ENCODE measurements around the gene PGA3. TPM values are rescaled to one million over a fixed set of nuclear protein-coding genes. Genes with fewer than 3 reads are reported as not detected.
"Not testable (repeated sequence)": the region's sequence is repeated elsewhere in the genome, so short reads cannot be mapped to it uniquely, and the experiment has no call there.

The PGA3 gene
- total RNA-seq, result under 1 TPM in 1 of 2 donors, not detected in 1; 0.77 TPM

DNA sequence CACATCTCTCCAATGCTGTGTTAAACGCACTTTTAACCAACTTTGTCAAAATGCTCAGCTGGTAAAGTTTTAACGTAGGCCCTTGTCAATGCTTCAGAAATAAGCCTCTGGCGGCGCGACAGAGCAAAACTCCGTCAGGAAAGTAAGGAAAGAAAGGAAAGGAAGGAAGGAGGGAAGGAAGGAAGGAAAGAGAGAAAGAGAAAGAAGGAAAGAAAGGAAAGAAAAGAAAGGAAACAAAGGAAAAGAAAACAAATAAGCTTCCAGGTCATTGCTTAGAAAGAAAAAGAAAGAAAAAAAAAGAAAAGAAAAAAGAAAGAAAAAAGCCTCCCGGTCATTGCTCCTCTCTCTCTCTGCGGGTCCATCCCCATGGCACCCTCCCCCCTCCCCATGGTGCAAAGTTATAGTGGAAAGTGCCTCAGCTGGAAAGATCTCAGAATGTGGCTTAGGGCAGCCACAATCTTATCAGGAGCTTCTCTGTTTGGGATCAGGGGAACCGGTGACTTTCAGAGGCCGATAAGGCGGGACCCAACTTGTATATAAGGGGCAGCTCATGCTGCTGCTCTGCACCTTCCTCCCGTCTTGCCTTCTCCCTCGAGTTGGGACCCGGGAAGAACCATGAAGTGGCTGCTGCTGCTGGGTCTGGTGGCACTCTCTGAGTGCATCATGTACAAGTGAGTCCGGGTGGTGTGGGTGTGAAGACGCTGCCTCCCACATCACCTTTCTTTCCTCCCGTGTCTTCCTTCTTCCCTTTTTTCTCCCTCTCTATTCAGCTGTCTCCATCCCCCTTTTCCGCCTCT lies at the start of gene PGA3:
PGA3 (plus strand) TSS at position 566 of the 797 bp plus-strand sequence; CDS start at position 616, 50 bp downstream.
- H3K27ac ChIP-seq; intact Hi-C loops (cut with DNase I); H3K4me1 ChIP-seq (replicated peaks); H3K27me3 ChIP-seq (replicated peaks; ENCODE audit: insufficient read depth); DNase-seq (ENCODE audit: low spot score); H3K4me3 ChIP-seq; H3K9me3 ChIP-seq; H3K36me3 ChIP-seq: not testable (repeated sequence)
- WGBS, result 66% methylated on average over 14 of the region's 18 CpGs

DNA sequence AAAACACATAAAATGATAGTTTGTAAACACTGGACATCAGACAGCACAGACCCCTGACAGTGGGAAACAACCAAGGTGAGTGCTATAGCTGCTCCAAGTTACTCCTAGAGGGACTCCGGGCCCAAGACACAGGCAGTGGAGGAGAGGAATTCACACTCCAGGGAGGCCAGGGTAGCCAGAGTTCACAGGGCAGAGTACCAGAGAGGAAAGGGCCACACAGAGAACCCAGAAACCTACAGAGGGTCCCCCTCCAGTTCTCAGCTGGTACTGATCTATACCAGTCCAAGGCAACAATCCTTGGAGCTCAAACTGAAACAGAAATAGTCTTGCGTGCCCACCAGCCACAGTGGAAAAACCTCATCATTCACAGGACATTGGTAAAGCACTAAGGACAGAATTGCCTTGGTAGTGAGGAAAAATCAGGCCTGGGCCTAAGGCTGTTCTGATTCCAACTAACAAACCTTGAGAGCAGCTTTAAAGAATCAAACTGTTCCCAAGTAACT lies 49.7 kb upstream of the PGA3 start:
- Histone ChIP-seq H3K27me3 (replicated peaks; ENCODE audit: insufficient read depth) (no peaks in the 10 kb centered on the region), H3K4me3 (no peak overlapping the region), H3K36me3 (no peaks in the 10 kb centered on the region), H3K27ac (peak overlapping the region; percentile 47 to 64), H3K4me1 (replicated peaks) (peaks cover 28% of the 10 kb centered on the region), H3K9me3 (no peaks in the 10 kb centered on the region)
- TF ChIP-seq POLR2A (IDR thresholded peaks at IDR 0.05) (no peak), POLR2AphosphoS5 (IDR thresholded peaks at IDR 0.05) (no peak)
- TF ChIP-seq, protein P1, sequence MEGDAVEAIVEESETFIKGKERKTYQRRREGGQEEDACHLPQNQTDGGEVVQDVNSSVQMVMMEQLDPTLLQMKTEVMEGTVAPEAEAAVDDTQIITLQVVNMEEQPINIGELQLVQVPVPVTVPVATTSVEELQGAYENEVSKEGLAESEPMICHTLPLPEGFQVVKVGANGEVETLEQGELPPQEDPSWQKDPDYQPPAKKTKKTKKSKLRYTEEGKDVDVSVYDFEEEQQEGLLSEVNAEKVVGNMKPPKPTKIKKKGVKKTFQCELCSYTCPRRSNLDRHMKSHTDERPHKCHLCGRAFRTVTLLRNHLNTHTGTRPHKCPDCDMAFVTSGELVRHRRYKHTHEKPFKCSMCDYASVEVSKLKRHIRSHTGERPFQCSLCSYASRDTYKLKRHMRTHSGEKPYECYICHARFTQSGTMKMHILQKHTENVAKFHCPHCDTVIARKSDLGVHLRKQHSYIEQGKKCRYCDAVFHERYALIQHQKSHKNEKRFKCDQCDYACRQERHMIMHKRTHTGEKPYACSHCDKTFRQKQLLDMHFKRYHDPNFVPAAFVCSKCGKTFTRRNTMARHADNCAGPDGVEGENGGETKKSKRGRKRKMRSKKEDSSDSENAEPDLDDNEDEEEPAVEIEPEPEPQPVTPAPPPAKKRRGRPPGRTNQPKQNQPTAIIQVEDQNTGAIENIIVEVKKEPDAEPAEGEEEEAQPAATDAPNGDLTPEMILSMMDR (IDR thresholded peaks at IDR 0.05), result no peak
- no peak for DNase-seq (ENCODE audit: low spot score)
- 74% methylated on average over 2 of the region's 2 CpGs for WGBS
- intact Hi-C loops (cut with DNase I), result no loop called here

DNA sequence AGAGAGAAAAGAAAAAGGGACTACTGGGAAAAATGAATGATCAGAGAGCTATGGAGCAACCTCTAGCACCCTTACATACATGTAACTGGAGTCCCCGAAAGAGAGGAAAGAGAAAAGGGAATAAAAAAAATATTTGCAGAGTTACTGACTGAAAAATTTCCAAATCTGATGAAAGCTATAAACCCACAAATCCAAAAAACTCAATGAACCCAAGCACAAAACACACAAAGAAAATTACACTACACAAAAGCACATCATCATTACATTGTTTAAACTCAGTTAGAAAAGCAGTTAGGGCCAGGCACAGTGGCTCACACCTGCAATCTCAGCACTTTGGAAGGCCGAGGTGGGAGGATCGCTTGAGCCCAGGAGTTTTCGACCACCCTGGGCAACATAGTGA lies 48.8 kb upstream of the PGA3 start:
- Histone ChIP-seq H3K9me3 (no peaks in the 10 kb centered on the region), H3K4me3 (no peak overlapping the region), H3K4me1 (replicated peaks) (peaks cover 26% of the 10 kb centered on the region), H3K27ac (no peak overlapping the region), H3K27me3 (replicated peaks; ENCODE audit: insufficient read depth) (no peaks in the 10 kb centered on the region), H3K36me3 (no peaks in the 10 kb centered on the region)
- TF ChIP-seq POLR2A (IDR thresholded peaks at IDR 0.05), result no peak
- TF ChIP-seq, protein P1 (IDR thresholded peaks at IDR 0.05), result no peak
- no peak for TF ChIP-seq POLR2AphosphoS5 (IDR thresholded peaks at IDR 0.05)
- 90% methylated on average over 4 of the region's 4 CpGs for WGBS
- intact Hi-C loops (cut with DNase I), result no loop called here
- no peak for DNase-seq (ENCODE audit: low spot score)

DNA sequence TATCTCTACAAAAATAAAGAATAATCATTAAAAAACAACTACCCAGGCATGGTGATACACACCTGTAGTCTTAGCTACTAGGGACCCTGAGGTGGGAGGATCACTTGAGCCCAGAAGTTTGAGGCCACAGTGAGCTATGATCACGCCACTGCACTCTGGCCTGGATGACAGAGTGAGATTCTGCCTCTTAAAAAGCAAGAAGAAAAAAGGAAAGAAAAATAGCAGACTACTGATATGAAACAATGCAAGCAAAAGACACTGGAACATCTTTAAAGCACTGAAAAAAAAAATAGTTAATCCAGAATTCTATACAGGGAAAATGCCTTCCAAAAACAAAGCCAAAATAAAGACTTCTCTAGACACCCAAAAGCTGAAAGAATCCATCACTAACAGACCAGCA lies 48.0 kb upstream of the PGA3 start:
- 95% methylated on average over 1 of the region's 1 CpG for WGBS
- peaks cover 18% of the 10 kb centered on the region for H3K4me1 ChIP-seq (replicated peaks)
- DNase-seq (ENCODE audit: low spot score), result no peak
- no peak overlapping the region for H3K27ac ChIP-seq
- TF ChIP-seq POLR2AphosphoS5 (IDR thresholded peaks at IDR 0.05), result no peak
- no peak for TF ChIP-seq POLR2A (IDR thresholded peaks at IDR 0.05)
- TF ChIP-seq, protein P1 (IDR thresholded peaks at IDR 0.05), result no peak
- intact Hi-C loops (cut with DNase I), result no loop called here
- H3K4me3 ChIP-seq, result no peak overlapping the region
- no peaks in the 10 kb centered on the region for H3K27me3 ChIP-seq (replicated peaks; ENCODE audit: insufficient read depth)
- no peaks in the 10 kb centered on the region for H3K36me3 ChIP-seq
- no peaks in the 10 kb centered on the region for H3K9me3 ChIP-seq

DNA sequence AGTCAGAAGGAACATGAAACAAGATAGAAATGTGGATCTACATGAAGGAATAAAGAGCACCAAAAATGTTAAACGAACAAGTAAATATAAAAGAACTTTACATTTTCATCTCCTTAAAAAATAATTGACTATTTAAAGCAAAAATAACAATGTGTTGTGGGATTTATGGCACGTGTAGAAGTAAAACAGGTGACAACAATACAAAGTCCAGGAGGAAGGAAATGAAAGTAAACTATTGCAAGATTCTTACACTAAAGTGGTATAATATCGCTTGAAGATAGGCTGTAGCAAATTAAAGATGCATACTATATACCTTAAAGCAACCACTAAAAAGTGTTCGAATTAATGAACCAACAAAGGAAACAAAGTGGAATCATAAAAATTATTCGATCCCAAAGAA lies 47.6 kb upstream of the PGA3 start:
- Histone ChIP-seq H3K27me3 (replicated peaks; ENCODE audit: insufficient read depth) (no peaks in the 10 kb centered on the region), H3K27ac (no peak overlapping the region), H3K36me3 (no peaks in the 10 kb centered on the region), H3K4me3 (no peak overlapping the region), H3K4me1 (replicated peaks) (peaks cover 13% of the 10 kb centered on the region), H3K9me3 (no peaks in the 10 kb centered on the region)
- no peak for DNase-seq (ENCODE audit: low spot score)
- intact Hi-C loops (cut with DNase I), result no loop called here
- 86% methylated on average over 5 of the region's 5 CpGs for WGBS
- TF ChIP-seq POLR2AphosphoS5 (IDR thresholded peaks at IDR 0.05) (no peak), POLR2A (IDR thresholded peaks at IDR 0.05) (no peak)
- TF ChIP-seq, protein P1 (IDR thresholded peaks at IDR 0.05), result no peak

Data from prostate gland (tissue), 2 donors.